Dendritic cell treated with granulocyte-macrophage colony-stimulating factor and Interleukin-4, amounts not matched to agents 40 ng/mL and 50 ng/mL, for 4 days (primary cell): Measurements from ENCODE around the gene HERC2.
A peak's percentile ranks its signal among the peaks of the same experiment; 100 is the strongest.

ENCODE experiments used
- H3K27ac Mint-ChIP-seq: one replicate; pipeline ENCODE4 v1.8.0; 2022; ENCODE audit warnings: mild to moderate bottlenecking, mixed read lengths
- H3K27me3 Mint-ChIP-seq: one replicate; pipeline ENCODE4 v1.8.0; 2022; ENCODE audit warnings: mild to moderate bottlenecking, mixed read lengths
- H3K36me3 Mint-ChIP-seq: one replicate; pipeline ENCODE4 v1.8.0; 2022; ENCODE audit warnings: low read depth, mixed read lengths
- H3K4me1 Mint-ChIP-seq: one replicate; pipeline ENCODE4 v1.8.0; 2022; ENCODE audit warnings: low read depth, mixed read lengths
- H3K4me3 Mint-ChIP-seq: one replicate; pipeline ENCODE4 v1.8.0; 2022; ENCODE audit warnings: mild to moderate bottlenecking, moderate library complexity, mixed read lengths
- H3K9me3 Mint-ChIP-seq: one replicate; pipeline ENCODE4 v1.8.0; 2022; ENCODE audit warnings: mixed read lengths
- intact Hi-C: fragments of 100-400 bp; cut with micrococcal nuclease; formaldehyde crosslinking; loops from one replicate; pipeline ENCODE4 v1.15.0; 2022

HERC2 gene

DNA sequence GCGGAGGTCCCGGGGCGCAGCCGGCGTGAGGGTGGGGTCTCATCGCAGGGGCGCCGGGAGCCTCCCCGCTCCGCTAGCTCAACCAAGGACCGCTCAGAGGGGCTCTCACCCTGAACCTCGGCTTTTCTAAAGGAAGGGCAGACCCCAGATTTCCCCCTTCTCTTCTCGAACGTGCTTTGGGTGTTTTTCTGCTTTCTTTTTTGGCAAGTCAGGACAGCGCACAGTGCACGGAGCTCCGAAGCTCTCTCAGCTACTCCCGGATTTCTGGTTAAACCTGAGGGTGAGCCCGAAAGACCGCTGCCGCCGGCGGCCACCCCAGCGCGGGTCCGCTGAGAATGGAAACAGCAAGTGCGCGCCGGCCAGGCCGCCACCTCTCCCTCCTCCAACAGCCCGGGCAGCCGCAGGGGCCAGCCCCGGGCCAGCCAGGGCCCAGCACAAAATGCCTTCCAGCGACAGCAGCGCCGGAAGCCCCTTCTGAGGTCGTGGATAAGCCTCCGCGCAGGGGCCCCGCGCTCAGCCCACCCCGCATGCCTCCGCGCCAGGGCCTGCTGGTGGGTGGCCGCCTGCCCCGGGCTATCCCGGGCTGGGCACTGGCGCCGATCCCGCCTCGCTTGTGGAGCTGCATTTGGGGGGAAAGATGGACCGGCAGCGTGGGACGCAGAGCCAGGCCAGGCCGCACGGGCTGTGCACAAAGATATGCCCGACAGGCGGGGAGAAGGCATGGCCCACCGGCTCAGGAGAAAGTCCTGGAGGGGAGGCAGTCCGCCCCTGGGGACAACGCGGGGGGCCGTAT is 214.7 kb downstream of the HERC2 start:
- no peak overlapping the region for H3K27ac Mint-ChIP-seq
- intact Hi-C loops: no loop called here
- peaks cover 13% of the 10 kb centered on the region for H3K36me3 Mint-ChIP-seq
- peak overlapping the region; percentile 69 for H3K4me3 Mint-ChIP-seq
- peaks cover 58% of the 10 kb centered on the region for H3K27me3 Mint-ChIP-seq
- peaks cover 13% of the 10 kb centered on the region for H3K4me1 Mint-ChIP-seq
- H3K9me3 Mint-ChIP-seq: no peaks in the 10 kb centered on the region

DNA sequence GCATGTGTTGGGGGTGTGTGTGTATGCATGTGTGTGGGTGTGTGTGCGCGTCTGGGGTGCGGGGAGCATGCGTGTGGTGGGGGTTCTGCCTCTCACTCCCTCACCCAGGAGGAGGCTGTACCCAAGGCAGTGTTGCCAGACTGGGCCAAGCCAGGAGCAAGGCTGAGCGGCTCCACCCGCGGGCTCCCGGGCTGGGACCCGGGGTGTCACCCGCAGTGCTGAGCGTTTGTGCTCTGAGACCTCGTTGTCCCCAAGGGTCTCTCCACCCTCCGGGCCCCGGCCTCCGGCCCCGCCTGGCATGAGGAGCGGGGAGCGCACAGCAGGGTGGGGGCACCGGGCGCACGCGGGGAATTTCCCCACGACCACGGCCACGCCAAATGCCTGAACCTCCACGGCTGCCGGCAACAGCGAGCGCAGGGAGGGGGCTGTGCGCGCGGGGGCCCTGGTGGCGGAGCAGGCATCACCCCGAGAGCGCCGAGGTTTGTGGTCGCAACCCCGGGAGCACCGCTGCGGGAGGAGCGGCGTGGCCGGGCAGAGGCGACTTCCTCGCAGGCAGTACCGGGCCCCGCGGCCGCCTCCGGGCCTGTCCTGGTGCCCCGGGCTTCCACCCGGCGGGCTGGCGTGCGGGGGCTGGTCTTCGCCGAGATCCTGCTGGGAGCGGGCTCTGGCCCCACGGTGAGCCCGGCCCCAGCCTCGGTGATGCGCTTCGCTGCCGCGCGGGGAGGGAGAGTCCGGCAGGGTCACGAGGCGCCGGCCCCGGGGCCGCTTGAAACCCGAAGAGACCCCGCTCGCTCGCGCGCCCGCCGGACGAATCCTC is 215.5 kb downstream of the HERC2 start:
- peak overlapping the region; percentile 69 for H3K4me3 Mint-ChIP-seq
- intact Hi-C loops: no loop called here
- peaks cover 13% of the 10 kb centered on the region for H3K4me1 Mint-ChIP-seq

DNA sequence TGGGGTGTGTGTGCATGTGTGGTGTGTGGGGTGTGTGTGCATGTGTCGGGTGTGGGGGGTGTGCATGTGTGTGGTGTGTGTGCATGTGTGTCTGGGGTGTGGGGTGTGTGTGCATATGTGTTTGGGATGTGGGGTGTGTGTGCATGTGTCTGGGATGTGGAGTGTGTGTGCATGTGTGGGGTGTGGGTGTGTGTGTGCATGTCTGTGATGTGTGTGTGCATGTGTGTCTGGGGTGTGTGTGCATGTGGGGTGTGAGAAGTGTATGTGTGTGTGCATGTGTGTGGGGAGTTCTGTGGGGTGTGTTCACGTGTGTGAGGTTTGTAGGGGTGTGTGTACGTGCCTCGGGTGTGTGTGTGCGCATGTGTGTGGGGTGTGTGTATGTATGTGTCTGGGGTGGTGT is 216.2 kb downstream of the HERC2 start:
- H3K27ac Mint-ChIP-seq: no peak overlapping the region
- intact Hi-C loops: no loop called here

More for the DNA sequence above, 215.5 kb downstream of the HERC2 start:
- H3K9me3 Mint-ChIP-seq: no peaks in the 10 kb centered on the region
- peaks cover 5% of the 10 kb centered on the region for H3K36me3 Mint-ChIP-seq
- H3K27me3 Mint-ChIP-seq: peaks cover 65% of the 10 kb centered on the region
- H3K27ac Mint-ChIP-seq: no peak overlapping the region

DNA sequence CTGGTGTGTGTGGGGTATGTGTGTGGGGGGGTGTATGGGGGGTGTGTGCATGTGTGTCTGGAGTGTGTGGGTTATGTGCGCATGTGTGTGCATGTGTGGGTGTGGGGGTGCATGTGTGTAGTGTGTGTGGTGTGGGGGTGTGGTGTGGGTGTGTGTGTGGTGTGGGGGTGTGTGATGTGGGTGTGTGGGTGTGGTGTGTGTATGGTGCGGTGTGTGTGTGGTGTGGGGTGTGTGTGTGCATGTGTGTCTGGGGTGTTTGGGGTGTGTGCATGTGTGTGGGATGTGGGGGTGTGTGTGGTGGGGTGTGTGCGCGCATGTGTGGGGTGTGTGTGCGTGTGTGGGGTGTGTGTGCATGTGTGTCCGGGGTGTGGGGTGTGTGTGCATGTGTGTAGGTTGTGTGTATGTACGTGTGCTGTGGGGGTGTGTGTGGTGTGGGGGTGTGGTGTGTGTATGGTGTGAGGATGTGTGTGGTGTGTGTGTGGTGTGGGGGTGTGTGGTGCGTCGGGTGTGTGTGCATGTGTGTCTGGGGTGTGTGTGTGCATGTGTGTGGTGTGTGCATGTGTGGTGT is 216.7 kb downstream of the HERC2 start:
- Mint-ChIP-seq H3K9me3 (no peaks in the 10 kb centered on the region), H3K4me3 (no peak overlapping the region), H3K4me1 (peaks cover 13% of the 10 kb centered on the region), H3K36me3 (no peaks in the 10 kb centered on the region), H3K27ac (no peak overlapping the region), H3K27me3 (peaks cover 76% of the 10 kb centered on the region)
- intact Hi-C loops: no loop called here

More for the DNA sequence above, 216.2 kb downstream of the HERC2 start:
- Mint-ChIP-seq H3K27me3 (peaks cover 71% of the 10 kb centered on the region), H3K4me3 (no peak overlapping the region), H3K36me3 (no peaks in the 10 kb centered on the region), H3K9me3 (no peaks in the 10 kb centered on the region), H3K4me1 (peaks cover 13% of the 10 kb centered on the region)

DNA sequence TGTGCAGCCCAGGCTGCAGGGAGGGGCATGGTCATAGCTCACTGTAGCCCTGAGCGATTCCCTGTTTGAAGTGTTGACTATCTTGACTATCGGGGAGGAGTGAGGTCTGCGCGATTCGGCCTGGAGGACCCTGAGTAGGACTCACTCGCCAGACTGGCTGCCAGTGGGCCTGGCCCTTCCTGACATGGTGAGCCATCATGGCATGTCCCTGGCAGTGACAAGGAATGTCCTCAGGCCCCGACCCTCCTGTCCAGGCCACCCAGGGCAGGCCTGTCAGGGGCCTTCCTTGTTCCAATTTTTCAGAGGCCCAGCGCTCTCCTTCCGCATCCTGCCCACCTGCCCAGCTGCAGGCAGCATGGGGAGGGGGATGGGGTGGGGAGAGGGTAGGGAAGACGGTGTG is 217.7 kb downstream of the HERC2 start:
- intact Hi-C loops: no loop called here
- Mint-ChIP-seq H3K36me3 (no peaks in the 10 kb centered on the region), H3K4me1 (peaks cover 19% of the 10 kb centered on the region), H3K27ac (no peak overlapping the region), H3K4me3 (no peak overlapping the region), H3K27me3 (peaks cover 84% of the 10 kb centered on the region), H3K9me3 (no peaks in the 10 kb centered on the region)

DNA sequence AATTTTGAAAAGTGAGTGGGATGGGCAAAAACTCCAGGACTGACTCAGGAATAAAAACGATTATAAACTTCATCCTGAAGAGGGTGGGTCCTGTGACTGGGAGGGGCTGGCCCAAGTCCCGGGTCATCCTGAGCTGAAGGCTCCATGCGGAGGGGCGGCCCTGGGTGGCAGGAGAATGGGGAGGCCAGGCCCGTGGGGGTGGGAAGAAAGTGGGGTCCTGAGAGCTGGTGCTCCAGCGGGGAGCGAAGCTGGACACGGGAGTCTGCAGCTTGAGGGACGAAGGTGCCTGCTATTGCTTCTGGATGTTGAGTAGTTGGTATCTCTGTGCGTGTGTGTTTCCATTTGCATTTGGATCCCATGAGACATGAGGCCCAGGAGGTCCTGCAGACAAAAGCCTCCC is 218.1 kb downstream of the HERC2 start:
- intact Hi-C loops: no loop called here
- Mint-ChIP-seq H3K9me3 (no peaks in the 10 kb centered on the region), H3K27me3 (peaks cover 82% of the 10 kb centered on the region), H3K4me1 (peaks cover 19% of the 10 kb centered on the region), H3K36me3 (no peaks in the 10 kb centered on the region), H3K27ac (no peak overlapping the region), H3K4me3 (no peak overlapping the region)

- intact Hi-C loops: no loop called here
- peaks cover 84% of the 10 kb centered on the region for H3K27me3 Mint-ChIP-seq
- H3K27ac Mint-ChIP-seq: no peak overlapping the region
These were observed 220.0 kb downstream of the HERC2 start for GRCh38 chr15:28101983-28102441.

DNA sequence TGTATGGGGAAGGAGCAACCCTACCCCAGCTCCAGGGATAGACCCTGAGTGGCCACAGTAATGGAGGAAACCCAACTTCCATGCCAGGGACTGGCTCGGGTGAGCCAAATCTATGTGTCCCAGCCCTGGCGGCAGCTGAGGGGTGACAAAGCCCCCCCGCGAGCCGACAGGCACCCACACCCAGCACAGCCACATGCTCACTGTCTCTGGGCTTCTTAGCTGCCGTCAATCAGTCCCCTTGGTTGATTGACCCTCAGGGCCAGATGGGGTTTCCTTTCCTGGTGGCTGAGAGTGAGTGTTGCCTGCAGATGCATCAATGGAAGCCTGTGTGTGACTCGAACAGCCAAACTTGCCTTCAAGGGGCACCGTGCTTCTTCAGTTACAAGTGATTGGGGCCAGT is 220.8 kb downstream of the HERC2 start:
- intact Hi-C loops: no loop called here
- no peak overlapping the region for H3K27ac Mint-ChIP-seq
- no peaks in the 10 kb centered on the region for H3K9me3 Mint-ChIP-seq
- H3K36me3 Mint-ChIP-seq: no peaks in the 10 kb centered on the region
- peaks cover 22% of the 10 kb centered on the region for H3K4me1 Mint-ChIP-seq
- peaks cover 85% of the 10 kb centered on the region for H3K27me3 Mint-ChIP-seq
- no peak overlapping the region for H3K4me3 Mint-ChIP-seq

More at GRCh38 chr15:28101983-28102441, 220.0 kb downstream of the HERC2 start:
- no peak overlapping the region for H3K4me3 Mint-ChIP-seq
- H3K9me3 Mint-ChIP-seq: no peaks in the 10 kb centered on the region
- peaks cover 22% of the 10 kb centered on the region for H3K4me1 Mint-ChIP-seq
- H3K36me3 Mint-ChIP-seq: no peaks in the 10 kb centered on the region

- intact Hi-C loops: no loop called here
- H3K27me3 Mint-ChIP-seq: peaks cover 85% of the 10 kb centered on the region
- no peak overlapping the region for H3K4me3 Mint-ChIP-seq
These were observed 221.3 kb downstream of the HERC2 start for GRCh38 chr15:28100516-28101195.

DNA sequence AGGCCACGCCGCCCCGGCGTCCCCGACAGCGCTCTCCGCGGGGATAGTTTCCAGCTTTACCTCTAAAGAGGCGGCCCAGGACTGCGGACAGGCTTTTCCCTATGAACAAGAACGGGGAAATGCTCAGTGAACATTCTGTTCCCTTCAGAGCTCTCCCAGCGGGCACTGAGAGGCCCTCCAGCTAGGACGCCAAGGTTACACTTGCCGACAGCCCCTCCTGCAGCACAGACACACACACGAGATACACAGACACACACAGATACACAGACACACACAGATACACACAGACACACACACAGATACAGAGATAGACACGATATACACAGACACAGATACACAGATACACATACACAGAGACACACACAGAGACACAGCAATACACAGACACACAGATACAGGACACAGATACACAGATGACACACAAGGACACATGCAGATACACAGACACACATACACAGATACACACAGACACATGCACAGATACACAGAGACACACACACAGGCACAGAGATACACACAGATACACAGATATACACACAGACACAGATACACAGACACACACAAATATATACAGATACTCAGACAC is 222.3 kb downstream of the HERC2 start:
- H3K27ac Mint-ChIP-seq: no peak overlapping the region
- H3K36me3 Mint-ChIP-seq: no peaks in the 10 kb centered on the region
- H3K27me3 Mint-ChIP-seq: peaks cover 83% of the 10 kb centered on the region
- H3K4me1 Mint-ChIP-seq: peaks cover 23% of the 10 kb centered on the region
- peak overlapping the region; percentile 0 for H3K4me3 Mint-ChIP-seq
- intact Hi-C loops: loop anchor here (1.0 kb wide), 1 partner anchor 29 kb away; no protein-coding TSS in a partner anchor
- no peaks in the 10 kb centered on the region for H3K9me3 Mint-ChIP-seq

More at GRCh38 chr15:28100516-28101195, 221.3 kb downstream of the HERC2 start:
- H3K9me3 Mint-ChIP-seq: no peaks in the 10 kb centered on the region
- no peaks in the 10 kb centered on the region for H3K36me3 Mint-ChIP-seq
- peaks cover 22% of the 10 kb centered on the region for H3K4me1 Mint-ChIP-seq
- no peak overlapping the region for H3K27ac Mint-ChIP-seq

DNA sequence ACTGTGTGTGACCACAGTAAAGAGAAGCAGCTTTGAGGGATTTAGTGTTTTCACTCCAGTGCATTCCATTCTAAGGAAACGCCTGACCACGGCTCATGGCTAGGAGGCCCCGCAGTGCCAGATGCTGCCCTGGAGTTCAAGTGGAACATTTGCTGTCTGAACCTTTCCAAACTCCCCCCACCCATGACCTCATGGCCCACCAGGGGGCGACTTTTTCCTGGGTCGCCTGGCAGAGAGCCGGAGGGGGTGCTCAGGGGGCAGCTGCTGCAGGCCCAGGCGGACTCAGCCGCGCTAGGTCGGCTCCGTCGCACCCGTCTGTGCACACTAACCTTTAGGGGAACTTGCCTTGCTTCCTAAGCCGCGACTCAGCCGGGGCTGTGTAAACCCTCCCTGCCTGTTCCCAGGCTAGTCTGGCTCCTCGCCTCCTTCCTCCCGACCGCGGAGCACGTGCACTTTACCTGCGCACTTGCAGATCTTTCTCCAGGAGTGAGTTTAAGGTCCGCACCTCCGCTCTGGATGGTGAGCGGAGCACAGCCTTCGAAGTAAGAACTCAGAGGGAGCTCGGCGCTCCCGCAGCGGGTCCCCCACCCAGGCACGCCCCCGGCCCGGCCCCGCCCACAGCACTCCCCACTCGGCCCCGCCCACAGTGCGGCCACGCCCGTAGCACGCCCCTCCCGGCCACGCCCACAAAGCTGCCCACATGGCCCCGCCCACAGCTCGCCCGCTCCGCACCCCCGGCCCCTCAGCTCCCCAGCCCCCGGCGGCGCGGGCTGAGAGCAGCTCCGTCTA is 223.0 kb downstream of the HERC2 start, which contains the start of gene OCA2:
OCA2 (minus strand) TSS at position 550 of the 789 bp plus-strand sequence. CDS start 17,441 bp downstream, outside the sequence.
- Mint-ChIP-seq H3K27ac (no peak within 1 kb of the TSS), H3K9me3 (no peaks in the 10 kb centered on the region), H3K36me3 (no peaks in the 10 kb centered on the region), H3K4me1 (peaks cover 23% of the 10 kb centered on the region), H3K4me3 (peak within 1 kb of the TSS; percentile 0), H3K27me3 (peaks cover 85% of the 10 kb centered on the region)
- intact Hi-C loops: loop anchor here (1.0 kb wide), 1 partner anchor 29 kb away; no protein-coding TSS in a partner anchor

DNA sequence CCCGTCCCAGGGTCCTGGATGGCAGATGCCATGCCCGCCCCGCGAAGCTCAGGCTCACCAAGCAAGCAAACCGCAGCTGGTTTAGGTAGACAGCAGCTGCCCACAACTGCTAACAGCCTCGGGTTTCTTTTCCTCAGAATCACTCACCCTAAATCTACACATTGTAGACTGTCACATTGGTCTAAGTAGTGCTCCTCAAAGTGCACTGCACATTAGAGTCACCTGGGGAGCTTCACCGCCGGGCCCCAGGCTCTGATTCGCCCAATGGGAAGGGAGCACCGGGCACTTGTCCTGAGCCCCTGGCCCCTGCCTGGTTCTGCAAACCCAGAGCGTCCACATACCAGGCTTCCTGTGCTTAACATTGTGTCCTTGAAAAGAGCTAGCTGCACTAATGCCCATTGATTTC is 223.6 kb downstream of the HERC2 start:
- H3K9me3 Mint-ChIP-seq: no peaks in the 10 kb centered on the region
- intact Hi-C loops: no loop called here
- no peak overlapping the region for H3K4me3 Mint-ChIP-seq
- no peak overlapping the region for H3K27ac Mint-ChIP-seq
- H3K27me3 Mint-ChIP-seq: peaks cover 86% of the 10 kb centered on the region
- peaks cover 23% of the 10 kb centered on the region for H3K4me1 Mint-ChIP-seq
- no peaks in the 10 kb centered on the region for H3K36me3 Mint-ChIP-seq
